Body of pancreas (tissue), 4 donors: ENCODE data around the gene AGRN. TPM values are rescaled to one million over a fixed set of nuclear protein-coding genes. Genes with fewer than 3 reads are reported as not detected.

Experiments used
- ATAC-seq: fragments of 150-250 bp; one replicate; pipeline ENCODE4 v1.9.1; 2016
- DNase-seq, 4 donors: peaks; one replicate each; pipeline ENCODE4 v3.0.0-alpha.2; 2019
- H3K27ac ChIP-seq, 4 donors: fragments of 200-600 bp; sonication (generic); 1 replicate in 3 of 4; 2 replicates in 1 of 4; pipeline versions ENCODE4 v1.5.1 to v1.6.1; 2016 to 2019; ENCODE audit warnings: mild to moderate bottlenecking in 1 of 4, mixed read lengths in 1 of 4, moderate library complexity in 1 of 4
- H3K27me3 ChIP-seq, 2 donors: fragments of 200-600 bp; sonication (generic); one replicate each; pipeline ENCODE4 v1.6.0; 2016; ENCODE audit warnings: mild to moderate bottlenecking in 1 of 2
- H3K36me3 ChIP-seq, 2 donors: fragments of 200-600 bp; sonication (generic); replicated peaks in 1 of 2; 2 replicates each; pipeline ENCODE4 v1.5.1; 2016; ENCODE audit warnings: low read depth in 2 of 2; ENCODE audit not compliant: insufficient read depth in 1 of 2
- H3K4me1 ChIP-seq: fragments of 200-600 bp; sonication (generic); one replicate; pipeline ENCODE4 v1.6.0; 2016
- H3K4me3 ChIP-seq, 2 donors: fragments of 200-600 bp; sonication (generic); 1 replicate in 1 of 2; 2 replicates in 1 of 2; pipeline ENCODE4 v1.5.1; 2016 to 2019
- H3K9me3 ChIP-seq, 3 donors: fragments of 200-600 bp; sonication (generic); 1 replicate in 2 of 3; 2 replicates in 1 of 3; pipeline ENCODE4 v1.5.1; 2016
- POLR2A ChIP-seq, 3 donors: fragments of 450-650 bp; IDR thresholded peaks; one replicate each; pipeline ENCODE4 v1.6.1; 2016; ENCODE audit warnings: antibody characterized with exemption in 3 of 3, mild to moderate bottlenecking in 2 of 3
- WGBS, 2 donors: methylation state at CpG; one replicate each; pipeline ENCODE4 v1.1.5; 2017; 5-methylcytosine and 5-hydroxymethylcytosine counted together
- intact Hi-C: fragments of 100-400 bp; cut with DNase I; formaldehyde crosslinking; loops from one replicate; pipeline ENCODE4 v1.15.1; 2023
- total RNA-seq, 2 donors: library from RNA; depleted of rRNA; stranded (reverse); fragments of >200 nt; gene quantifications; one replicate each; pipeline ENCODE4 v1.1.0, GENCODE V29; 2016
- TF ChIP-seq, protein P1 (sequence below), 7 experiments: fragments of 450-650 bp in 4 of 7; fragments of 200-600 bp in 3 of 7; sonication (generic) in 3 of 7; IDR thresholded peaks; one replicate each; pipeline ENCODE4 v1.5.1; 2016 to 2019; ENCODE audit warnings: antibody characterized with exemption in 7 of 7

Gene AGRN
- total RNA-seq, 2 donors from 2014 or later = 85.1 to 241 TPM

DNA sequence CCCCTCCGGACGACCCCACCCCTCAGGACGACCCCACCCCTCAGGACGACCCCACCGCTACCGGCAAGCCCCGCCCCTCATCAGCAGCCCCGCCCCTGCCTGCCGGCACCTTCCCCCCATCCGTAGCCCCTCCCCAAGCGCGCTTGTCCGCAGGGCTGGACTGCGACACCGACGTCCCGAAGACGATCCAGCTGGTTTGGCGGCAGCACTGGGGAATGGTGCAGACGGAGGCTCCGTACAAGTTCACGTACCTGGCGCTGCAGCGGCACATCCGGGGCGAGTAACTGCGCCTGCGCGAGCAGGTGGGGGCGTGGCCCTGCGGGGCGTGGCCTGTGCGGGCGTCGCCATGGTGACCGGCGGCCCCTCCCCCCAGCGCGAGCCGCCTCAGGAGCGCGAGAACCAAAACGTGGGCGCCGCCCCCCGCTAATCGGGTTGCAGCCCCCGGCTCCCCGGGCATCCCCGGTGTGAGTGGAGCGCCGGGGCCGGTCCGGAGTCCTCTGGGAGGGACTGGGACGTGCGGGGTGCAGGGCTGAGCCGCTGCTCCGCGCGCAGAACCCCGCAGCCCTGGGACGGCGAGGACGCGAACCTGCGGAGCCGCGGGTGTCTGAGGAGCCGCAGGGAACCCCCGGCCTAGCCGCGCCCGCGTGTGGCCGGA lies 49.3 kb downstream of the AGRN start:
- DNase-seq (peak; percentile 85 to 90 (median 87)), ATAC-seq (peak; percentile 77)
- intact Hi-C loops = no loop called here
- no peaks in the 10 kb centered on the region for H3K9me3 ChIP-seq
- no peaks in the 10 kb centered on the region for H3K27me3 ChIP-seq
- H3K4me1 ChIP-seq = peaks cover 28% of the 10 kb centered on the region
- 2% methylated on average over 54 of the region's 75 CpGs; no CpG with 5 or more reads in 1 of the 2 donors for WGBS, 2 donors
- TF ChIP-seq, protein P1, sequence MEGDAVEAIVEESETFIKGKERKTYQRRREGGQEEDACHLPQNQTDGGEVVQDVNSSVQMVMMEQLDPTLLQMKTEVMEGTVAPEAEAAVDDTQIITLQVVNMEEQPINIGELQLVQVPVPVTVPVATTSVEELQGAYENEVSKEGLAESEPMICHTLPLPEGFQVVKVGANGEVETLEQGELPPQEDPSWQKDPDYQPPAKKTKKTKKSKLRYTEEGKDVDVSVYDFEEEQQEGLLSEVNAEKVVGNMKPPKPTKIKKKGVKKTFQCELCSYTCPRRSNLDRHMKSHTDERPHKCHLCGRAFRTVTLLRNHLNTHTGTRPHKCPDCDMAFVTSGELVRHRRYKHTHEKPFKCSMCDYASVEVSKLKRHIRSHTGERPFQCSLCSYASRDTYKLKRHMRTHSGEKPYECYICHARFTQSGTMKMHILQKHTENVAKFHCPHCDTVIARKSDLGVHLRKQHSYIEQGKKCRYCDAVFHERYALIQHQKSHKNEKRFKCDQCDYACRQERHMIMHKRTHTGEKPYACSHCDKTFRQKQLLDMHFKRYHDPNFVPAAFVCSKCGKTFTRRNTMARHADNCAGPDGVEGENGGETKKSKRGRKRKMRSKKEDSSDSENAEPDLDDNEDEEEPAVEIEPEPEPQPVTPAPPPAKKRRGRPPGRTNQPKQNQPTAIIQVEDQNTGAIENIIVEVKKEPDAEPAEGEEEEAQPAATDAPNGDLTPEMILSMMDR (IDR thresholded peaks at IDR 0.05) = no peak
- TF ChIP-seq POLR2A (IDR thresholded peaks at IDR 0.05) = peak in 2 of 3 donors; percentile 60 to 64
- no peaks in the 10 kb centered on the region for H3K36me3 ChIP-seq
- H3K27ac ChIP-seq = peak overlapping the region; percentile 68 to 80 (median 68)
- H3K4me3 ChIP-seq = peak overlapping the region; percentile 22 to 24

DNA sequence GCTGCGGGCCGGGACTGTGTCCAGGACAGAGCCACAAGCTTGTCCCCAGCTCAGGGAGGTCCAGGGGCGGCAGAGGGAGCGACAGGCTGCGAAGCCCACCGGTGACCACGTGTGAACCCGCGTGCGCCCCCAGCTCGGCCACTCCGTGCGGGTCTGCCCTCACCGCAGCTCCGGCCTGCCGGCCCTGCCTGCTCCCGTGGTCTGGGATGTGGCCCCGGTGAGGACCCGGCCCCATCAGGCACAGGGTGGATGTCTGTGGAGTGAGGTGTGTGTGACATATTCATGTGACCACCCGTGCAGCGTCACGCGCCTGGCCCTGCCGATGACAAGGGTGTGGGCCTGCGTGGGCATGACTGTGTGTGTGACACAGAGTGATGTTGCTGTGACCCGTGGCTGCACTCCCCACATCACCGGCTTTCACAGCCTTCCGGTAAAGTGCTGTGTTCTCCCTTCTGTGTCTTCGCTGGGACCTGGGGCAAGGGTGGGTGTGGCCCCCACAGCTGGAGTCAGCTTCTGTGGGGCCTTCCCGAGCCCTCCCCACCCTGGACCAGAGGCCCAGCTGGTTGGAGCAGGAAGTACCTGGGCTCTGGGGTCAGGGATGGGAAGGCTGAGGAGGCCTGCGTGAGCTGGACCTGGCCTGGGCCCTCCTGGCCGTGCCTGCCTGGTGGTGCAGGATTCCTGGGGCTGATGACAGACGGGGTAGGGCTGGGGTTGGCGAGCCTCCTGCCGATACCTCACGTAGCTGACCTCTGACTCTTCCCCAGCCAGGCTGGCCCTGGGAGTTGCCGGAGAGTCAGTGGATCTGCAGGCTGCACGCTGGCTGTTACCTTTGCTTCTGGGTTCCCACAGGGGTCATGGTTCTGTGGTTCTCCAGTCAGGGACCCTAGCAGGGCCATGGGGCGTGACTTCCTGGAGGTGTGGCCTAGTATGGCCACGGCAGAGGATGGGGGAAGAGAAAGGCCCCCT lies 50.1 kb downstream of the AGRN start:
- intact Hi-C loops = no loop called here
- H3K36me3 ChIP-seq = no peaks in the 10 kb centered on the region
- no peak overlapping the region for H3K4me3 ChIP-seq
- no peaks in the 10 kb centered on the region for H3K9me3 ChIP-seq
- H3K27me3 ChIP-seq = no peaks in the 10 kb centered on the region
- peaks cover 24% of the 10 kb centered on the region for H3K4me1 ChIP-seq
- ATAC-seq (no peak), DNase-seq (peak in 1 of 4 donors; percentile 27)
- WGBS, 2 donors = 52 to 57% methylated on average over 11 to 38 of the region's 40 CpGs
- no peak for TF ChIP-seq POLR2A (IDR thresholded peaks at IDR 0.05)
- TF ChIP-seq, protein P1 (IDR thresholded peaks at IDR 0.05) = no peak
- no peak overlapping the region for H3K27ac ChIP-seq

DNA sequence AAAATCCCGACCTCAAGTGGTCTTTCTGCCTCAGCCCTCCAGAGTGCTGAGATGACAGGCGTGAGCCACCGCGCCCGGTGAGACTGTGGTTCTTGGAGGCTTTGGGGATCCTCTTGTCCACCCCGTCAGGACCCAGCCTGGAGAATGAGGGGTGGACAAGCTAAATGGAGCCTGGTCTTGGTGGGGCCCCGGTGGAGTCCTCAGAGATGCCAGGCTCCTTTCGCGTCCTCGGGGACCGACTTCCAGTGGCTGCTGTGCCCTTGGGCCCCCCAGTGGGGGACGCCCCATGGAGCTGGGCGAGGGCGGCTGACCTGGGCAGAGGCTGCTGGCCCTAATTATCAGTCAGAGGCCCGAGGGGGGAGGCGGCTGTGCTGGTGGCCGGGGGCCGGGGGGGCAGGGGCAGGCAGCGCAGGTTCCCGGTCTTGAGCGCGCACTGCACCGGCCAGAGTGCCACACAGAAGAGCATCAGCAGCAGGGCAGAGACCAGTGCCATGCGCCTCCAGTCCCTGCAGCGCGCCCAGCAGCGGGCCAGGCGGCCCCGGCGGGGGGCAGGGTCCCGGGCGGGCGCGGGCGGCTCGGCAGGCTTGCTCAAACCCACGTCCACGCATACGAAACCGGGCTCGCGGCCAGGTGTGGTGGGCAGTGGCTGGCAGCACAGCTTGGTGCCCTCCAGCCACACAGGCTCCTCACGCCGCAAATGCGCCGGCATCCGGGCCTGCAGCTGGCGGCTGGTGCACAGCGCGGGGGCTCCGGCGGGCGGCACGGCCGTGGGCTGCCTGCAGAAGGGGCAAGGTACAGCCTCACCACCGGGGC lies 51.8 kb downstream of the AGRN start:
- H3K27me3 ChIP-seq = no peaks in the 10 kb centered on the region
- WGBS, 2 donors = 78 to 80% methylated on average over 16 to 41 of the region's 56 CpGs
- TF ChIP-seq POLR2A (IDR thresholded peaks at IDR 0.05) = no peak
- TF ChIP-seq, protein P1 (IDR thresholded peaks at IDR 0.05) = no peak

DNA sequence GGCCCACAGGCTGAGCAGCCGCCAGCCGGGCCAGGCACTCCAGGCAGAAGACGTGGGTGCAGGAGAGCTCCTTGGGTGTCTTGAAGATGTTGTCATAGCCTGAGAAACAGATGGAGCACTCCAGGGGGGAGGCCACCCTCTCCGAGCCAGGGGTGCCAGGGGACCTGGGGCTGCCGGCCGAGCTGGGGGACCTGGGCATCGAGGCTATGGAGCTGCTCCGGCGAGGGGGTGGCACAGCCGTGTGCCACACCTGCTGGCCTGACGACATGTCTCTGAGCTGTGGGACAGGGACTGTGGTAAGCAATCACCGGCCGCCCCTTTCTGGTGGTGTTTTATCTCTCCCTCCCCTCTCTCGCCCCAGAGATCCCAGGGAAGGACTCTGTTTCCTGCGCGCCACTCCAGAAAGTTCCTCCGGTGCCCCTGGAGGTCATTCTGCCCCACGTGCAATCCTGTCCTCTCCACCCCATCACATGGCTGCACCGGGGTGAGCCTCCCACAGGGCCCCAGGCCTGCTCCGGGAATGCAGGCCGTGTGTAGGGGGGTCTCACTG lies 52.5 kb downstream of the AGRN start:
- Histone ChIP-seq H3K9me3 (no peaks in the 10 kb centered on the region), H3K4me3 (no peak overlapping the region), H3K4me1 (peaks cover 24% of the 10 kb centered on the region), H3K27me3 (no peaks in the 10 kb centered on the region), H3K27ac (no peak overlapping the region), H3K36me3 (no peaks in the 10 kb centered on the region)
- no peak for DNase-seq
- no peak for ATAC-seq
- TF ChIP-seq, protein P1 (IDR thresholded peaks at IDR 0.05) = no peak
- TF ChIP-seq POLR2A (IDR thresholded peaks at IDR 0.05) = no peak
- 67 to 70% methylated on average over 9 to 20 of the region's 21 CpGs for WGBS, 2 donors
- intact Hi-C loops = no loop called here

More for the DNA sequence above, 51.8 kb downstream of the AGRN start:
- no peak for DNase-seq
- no peaks in the 10 kb centered on the region for H3K9me3 ChIP-seq
- no peak overlapping the region for H3K27ac ChIP-seq
- no peak for ATAC-seq
- intact Hi-C loops = no loop called here
- H3K4me1 ChIP-seq = peaks cover 24% of the 10 kb centered on the region
- H3K36me3 ChIP-seq = no peaks in the 10 kb centered on the region
- no peak overlapping the region for H3K4me3 ChIP-seq
